Activated CD4-positive, alpha-beta T cell treated with anti-CD3 and anti-CD28 coated beads, Interleukin-2, amount 50 U/mL, for 1 hour (primary cell): Measurements from ENCODE around the gene CAMK2G.
"Not testable (repeated sequence)": the region's sequence is repeated elsewhere in the genome, so short reads cannot be mapped to it uniquely, and the experiment has no call there.

Source experiments
- DNase-seq: peaks from one replicate; pipeline ENCODE4 v3.0.0-alpha.2; 2020

CAMK2G gene

GRCh38 chr10:73874267-73875138, at the start of gene CAMK2G:
CAMK2G (minus strand) TSS chr10:73874555; CDS start chr10:73874461, 94 bp downstream.
- DNase-seq, result peak; percentile 80

GRCh38 chr10:73922864-73923133, 48.4 kb upstream of the CAMK2G start:
- DNase-seq, result no peak

GRCh38 chr10:73922007-73922863, 47.9 kb upstream of the CAMK2G start:
- no peak for DNase-seq

- DNase-seq, result no peak
These were observed 45.7 kb upstream of the CAMK2G start for GRCh38 chr10:73920089-73920488.

- DNase-seq, result not testable (repeated sequence)
These were observed 45.1 kb upstream of the CAMK2G start for GRCh38 chr10:73919481-73919880.

GRCh38 chr10:73917566-73918305, 43.4 kb upstream of the CAMK2G start:
- no peak for DNase-seq

GRCh38 chr10:73916761-73917470, 42.6 kb upstream of the CAMK2G start:
- DNase-seq, result no peak

GRCh38 chr10:73915206-73915851, 41.0 kb upstream of the CAMK2G start:
- no peak for DNase-seq

- DNase-seq, result no peak
These were observed 39.7 kb upstream of the CAMK2G start for GRCh38 chr10:73914036-73914435.

- DNase-seq, result no peak
These were observed 37.2 kb upstream of the CAMK2G start for GRCh38 chr10:73911553-73912004.

GRCh38 chr10:73910764-73911552, 36.6 kb upstream of the CAMK2G start, which contains the start of gene PLAU:
PLAU (plus strand) TSS chr10:73911132; CDS start chr10:73911556, 424 bp downstream.
- DNase-seq, result peak; percentile 23

GRCh38 chr10:73910401-73910763, 36.0 kb upstream of the CAMK2G start:
- no peak for DNase-seq

- no peak for DNase-seq
These were observed 35.3 kb upstream of the CAMK2G start for GRCh38 chr10:73909540-73910115.

- DNase-seq, result peak; percentile 17
These were observed 34.6 kb upstream of the CAMK2G start for GRCh38 chr10:73908853-73909539.

- DNase-seq, result no peak
These were observed 33.6 kb upstream of the CAMK2G start for GRCh38 chr10:73907841-73908517.

- no peak for DNase-seq
These were observed 32.4 kb upstream of the CAMK2G start for GRCh38 chr10:73906524-73907447.

GRCh38 chr10:73905256-73906020, 31.1 kb upstream of the CAMK2G start:
- no peak for DNase-seq

- no peak for DNase-seq
These were observed 28.0 kb upstream of the CAMK2G start for GRCh38 chr10:73902351-73902750.
